Endothelial cell of umbilical vein (primary cell): ENCODE measurements around the gene PDS5B. TPM values are rescaled to one million over a fixed set of nuclear protein-coding genes. Genes with fewer than 3 reads are reported as not detected.
A peak's percentile ranks its signal among the peaks of the same experiment; 100 is the strongest.

Experiments used
- BruUV-seq: library from RNA; stranded (reverse); fragments of 400-500 nt; replicated peaks from 2 replicates; lab custom pipeline; 2021; lab: Mats Ljungman, UMichigan
- CTCF ChIA-PET: fragments of 300-600, 350-600 bp; sonication (Branson Sonifier 250); formaldehyde crosslinking; loops from one replicate; lab custom pipeline; 2021; ENCODE audit warnings: antibody characterized with exemption, inconsistent platforms; lab: Charles Lee
- POLR2A ChIA-PET: fragments of 300-600, 350-600 bp; sonication (Branson Sonifier 250); formaldehyde crosslinking; loops from one replicate; lab custom pipeline; 2021; ENCODE audit warnings: antibody characterized with exemption, inconsistent platforms; lab: Charles Lee
- DNase-seq: peaks from one replicate; pipeline ENCODE4 v3.0.0-alpha.2; 2011; ENCODE audit warnings: low read depth, low spot score
- FAIRE-seq: peaks from 2 replicates; lab custom pipeline; 2011; peaks lifted over from hg19 to GRCh38; lab: Jason Lieb, UNC
- H2AFZ ChIP-seq: 2 replicates; pipeline ENCODE4 v1.6.0; 2012; ENCODE audit warnings: low read depth, low read length, control low read depth, inconsistent platforms
- H3K27ac ChIP-seq: 2 replicates; pipeline ENCODE4 v1.5.1; 2011; ENCODE audit warnings: low read depth, mild to moderate bottlenecking, control low read depth, low read length, moderate library complexity; ENCODE audit not compliant: insufficient read depth
- H3K27me3 ChIP-seq, 2 experiments: 2 replicates each; pipeline versions ENCODE4 v1.6.0 to v1.6.1; 2011; ENCODE audit warnings: low read length in 2 of 2, mixed read lengths in 1 of 2; ENCODE audit not compliant: control insufficient read depth in 2 of 2, insufficient read depth in 2 of 2
- H3K36me3 ChIP-seq, 2 experiments: 2 replicates in 1 of 2; 3 replicates in 1 of 2; pipeline ENCODE4 v1.5.1; 2011; ENCODE audit warnings: low read length in 2 of 2, mild to moderate bottlenecking in 1 of 2, moderate library complexity in 1 of 2; ENCODE audit not compliant: control insufficient read depth in 2 of 2, insufficient read depth in 2 of 2; ENCODE audit errors: extremely low read depth in 1 of 2
- H3K4me1 ChIP-seq: 3 replicates; pipeline ENCODE4 v1.5.1; 2011; ENCODE audit warnings: mild to moderate bottlenecking, low read length; ENCODE audit not compliant: control insufficient read depth, insufficient read depth; ENCODE audit errors: extremely low read depth
- H3K4me2 ChIP-seq: 2 replicates; pipeline ENCODE4 v1.6.1; 2011; ENCODE audit warnings: low read length, control low read depth, mixed read lengths; ENCODE audit not compliant: insufficient read depth
- H3K4me3 ChIP-seq, 3 experiments: fragments of 200-600 bp in 1 of 3; sonication (generic), shearing (Covaris generic) in 1 of 3; replicated peaks in 1 of 3; 2 replicates each; pipeline ENCODE4 v1.5.1; 2011 to 2016; ENCODE audit warnings: control low read depth in 3 of 3, low read length in 3 of 3, mild to moderate bottlenecking in 2 of 3, inconsistent platforms in 1 of 3, low read depth in 1 of 3, moderate library complexity in 1 of 3; ENCODE audit not compliant: insufficient read depth in 1 of 3
- H3K79me2 ChIP-seq: 2 replicates; pipeline ENCODE4 v1.6.0; 2012; ENCODE audit warnings: low read length, inconsistent platforms; ENCODE audit not compliant: control insufficient read depth, insufficient read depth
- H3K9ac ChIP-seq: replicated peaks from 2 replicates; pipeline ENCODE3; 2011; ENCODE audit warnings: low read length, control low read depth; ENCODE audit not compliant: insufficient read depth; ENCODE audit errors: extremely low read depth
- H3K9me1 ChIP-seq: replicated peaks from 3 replicates; pipeline ENCODE4 v1.6.0; 2011; ENCODE audit warnings: mild to moderate bottlenecking, low read length; ENCODE audit not compliant: control insufficient read depth, insufficient read depth; ENCODE audit errors: extremely low read depth
- H3K9me3 ChIP-seq: replicated peaks from 2 replicates; pipeline ENCODE4 v1.5.1; 2012; ENCODE audit warnings: low read length, inconsistent platforms; ENCODE audit not compliant: control insufficient read depth, insufficient read depth
- H4K20me1 ChIP-seq: replicated peaks from 2 replicates; pipeline ENCODE3; 2011; ENCODE audit warnings: mild to moderate bottlenecking, low read length; ENCODE audit not compliant: control insufficient read depth, insufficient read depth; ENCODE audit errors: extremely low read depth
- CTCF ChIP-seq, 2 donors: IDR thresholded peaks; 1 replicate in 1 of 2; 2 replicates in 1 of 2; pipeline ENCODE4 v1.5.1; 2011; ENCODE audit warnings: low read length in 2 of 2, mild to moderate bottlenecking in 2 of 2, moderate library complexity in 2 of 2, control low read depth in 1 of 2, inconsistent platforms in 1 of 2, low read depth in 1 of 2; ENCODE audit not compliant: insufficient read depth in 1 of 2; ENCODE audit errors: extremely low read depth in 1 of 2
- EZH2 ChIP-seq: IDR thresholded peaks from 2 replicates; pipeline ENCODE4 v1.6.1; 2012; ENCODE audit warnings: borderline replicate concordance, low read depth, mild to moderate bottlenecking, moderate library complexity, low read length, inconsistent platforms; ENCODE audit not compliant: severe bottlenecking
- FOS ChIP-seq: IDR thresholded peaks from 2 replicates; pipeline ENCODE4 v1.6.1; 2011; ENCODE audit warnings: mild to moderate bottlenecking, low read length, moderate library complexity, borderline replicate concordance; ENCODE audit not compliant: insufficient read depth
- GATA2 ChIP-seq: IDR thresholded peaks from 2 replicates; pipeline ENCODE4 v1.7.0; 2011; ENCODE audit warnings: low read depth, mild to moderate bottlenecking, moderate library complexity, mixed read lengths, low read length; ENCODE audit not compliant: insufficient read length, insufficient read depth
- JUN ChIP-seq: IDR thresholded peaks from 2 replicates; pipeline ENCODE4 v1.6.1; 2011; ENCODE audit warnings: borderline replicate concordance, low read depth; ENCODE audit not compliant: insufficient read length, insufficient read depth
- MAX ChIP-seq: IDR thresholded peaks from 2 replicates; pipeline ENCODE4 v1.6.1; 2011; ENCODE audit not compliant: insufficient read depth, insufficient read length
- MYC ChIP-seq: IDR thresholded peaks from one replicate; pipeline ENCODE4 v1.6.1; 2011; ENCODE audit warnings: mild to moderate bottlenecking, low read depth, low read length
- POLR2A ChIP-seq: IDR thresholded peaks from 2 replicates; pipeline ENCODE4 v1.6.1; 2012; ENCODE audit warnings: low read depth, mild to moderate bottlenecking, control low read depth, low read length
- POLR2AphosphoS5 ChIP-seq: IDR thresholded peaks from 2 replicates; pipeline ENCODE4 v1.6.1; 2012; ENCODE audit warnings: low read depth, mild to moderate bottlenecking, control low read depth, low read length, moderate library complexity; ENCODE audit not compliant: insufficient read depth
- dilution Hi-C: fragments of 300-500 bp; cut with MboI; formaldehyde crosslinking; loops from one replicate; pipeline ENCODE4 v1.15.0; 2019; ENCODE audit warnings: low sequenced_read_pairs; ENCODE audit not compliant: extremely low pct_ligation_motif_present
- intact Hi-C: fragments of 100-400 bp; cut with micrococcal nuclease; formaldehyde crosslinking; loops from one replicate; pipeline ENCODE4 v1.10.0; 2022
- polyA plus RNA-seq, 4 experiments: library from polyadenylated mRNA; depleted of rRNA in 3 of 4; stranded (reverse) in 3 of 4; unstranded in 1 of 4; fragments of >200 nt; gene quantifications; 2 replicates each; pipeline versions ENCODE4 v1.2.1 to v1.2.3, GENCODE V29; 2011 to 2012; ENCODE audit warnings: missing spikeins in 1 of 4
- total RNA-seq: library from RNA; stranded (reverse); gene quantifications from 2 replicates; pipeline ENCODE4 v1.2.3, GENCODE V29; 2021

PDS5B gene
- total and polyA plus RNA-seq, 2 donors (not counting 3 experiments of a cell fraction or from before 2014, with no cell fraction given) = 3.9 to 40.3 TPM

- TF ChIP-seq EZH2 (no peak), MAX (no peak), POLR2AphosphoS5 (no peak), GATA2 (no peak), JUN (no peak), FOS (no peak), MYC (no peak), CTCF (IDR thresholded peaks at IDR 0.05; ENCODE audit: extremely low read depth in 1 of 2, insufficient read depth in 1 of 2, low read depth in 1 of 2, low read length in 2 of 2) (no peak), POLR2A (no peak)
- FAIRE-seq (no peak), DNase-seq (peak; percentile 34)
- Histone ChIP-seq H3K9ac (no peak overlapping the region), H3K4me2 (peak overlapping the region; percentile 24), H3K4me1 (peaks cover 13% of the 10 kb centered on the region), H3K9me3 (no peaks in the 10 kb centered on the region), H2AFZ (no peak overlapping the region), H3K4me3 (no peak overlapping the region), H3K9me1 (no peaks in the 10 kb centered on the region), H3K27me3 (no peaks in the 10 kb centered on the region), H3K79me2 (no peaks in the 10 kb centered on the region), H3K36me3 (peaks cover 0 to 5% of the 10 kb centered on the region in 2 experiments), H4K20me1 (no peaks in the 10 kb centered on the region), H3K27ac (no peak overlapping the region)
- dilution Hi-C loops = no loop called here
- ChIA-PET POLR2A (no interaction called here), CTCF (no interaction called here)
- intact Hi-C loops = no loop called here
- BruUV-seq = no TSS peak
Observed at GRCh38 chr13:32676242-32676641, 90.0 kb downstream of the PDS5B start.
